ENCODE results near the gene UNC45A.
A peak's percentile ranks its signal among the peaks of the same experiment; 100 is the strongest.

UNC45A gene

GRCh38 chr15:90967206-90967605 lies 32.1 kb downstream of the UNC45A start:
- DNase-seq (ENCODE audit: low spot score): no peak

GRCh38 chr15:90968434-90968833 lies 33.3 kb downstream of the UNC45A start:
- DNase-seq (ENCODE audit: low spot score): no peak

- DNase-seq (ENCODE audit: low spot score): no peak
Measured at GRCh38 chr15:90970274-90970673, 35.2 kb downstream of the UNC45A start.

GRCh38 chr15:90972133-90972532 lies 37.0 kb downstream of the UNC45A start:
- DNase-seq (ENCODE audit: low spot score): no peak

- DNase-seq (ENCODE audit: low spot score): no peak
Measured at GRCh38 chr15:90974216-90974615, 39.1 kb downstream of the UNC45A start.

GRCh38 chr15:90979582-90979981 lies 44.5 kb downstream of the UNC45A start:
- DNase-seq (ENCODE audit: low spot score): no peak

GRCh38 chr15:90981681-90982080 lies 46.6 kb downstream of the UNC45A start:
- no peak for DNase-seq (ENCODE audit: low spot score)

GRCh38 chr15:90982135-90982534 lies 47.0 kb downstream of the UNC45A start:
- no peak for DNase-seq (ENCODE audit: low spot score)

- DNase-seq (ENCODE audit: low spot score): no peak
Measured at GRCh38 chr15:90986790-90987507, 51.9 kb downstream of the UNC45A start.

- no peak for DNase-seq (ENCODE audit: low spot score)
Measured at GRCh38 chr15:90987561-90988141, 52.6 kb downstream of the UNC45A start.

- no peak for DNase-seq (ENCODE audit: low spot score)
Measured at GRCh38 chr15:90988296-90988695, 53.2 kb downstream of the UNC45A start.

- DNase-seq (ENCODE audit: low spot score): no peak
Measured at GRCh38 chr15:90989040-90989768, 54.1 kb downstream of the UNC45A start.

- no peak for DNase-seq (ENCODE audit: low spot score)
Measured at GRCh38 chr15:90990446-90990845, 55.4 kb downstream of the UNC45A start.

- DNase-seq (ENCODE audit: low spot score): no peak
Measured at GRCh38 chr15:90991587-90992285, 56.7 kb downstream of the UNC45A start.

- DNase-seq (ENCODE audit: low spot score): peak; percentile 36
Measured at GRCh38 chr15:90994059-90994416, 59.0 kb downstream of the UNC45A start.

- peak; percentile 100 for DNase-seq (ENCODE audit: low spot score)
Measured at GRCh38 chr15:90994417-90995311, 59.6 kb downstream of the UNC45A start, which contains the start of gene PRC1. PRC1 (minus strand) TSS chr15:90994535; CDS start chr15:90994417, 118 bp downstream.

- no peak for DNase-seq (ENCODE audit: low spot score)
Measured at GRCh38 chr15:90998737-90999136, 63.7 kb downstream of the UNC45A start.

- DNase-seq (ENCODE audit: low spot score): no peak
Measured at GRCh38 chr15:91001209-91001608, 66.1 kb downstream of the UNC45A start.

Measured in AG20443 (cell line).